Measurements from ENCODE around the gene PIK3C2G. TPM values are rescaled to one million over a fixed set of nuclear protein-coding genes. Genes with fewer than 3 reads are reported as not detected.

PIK3C2G gene
- polyA plus RNA-seq, 1 of the 3 experiments (the other 2 are of a cell fraction): 0.02 TPM

GRCh38 chr12:18632848-18633247 lies 371.5 kb downstream of the PIK3C2G start:
- no peaks in the 10 kb centered on the region for H3K9me2 ChIP-seq
- no peaks in the 10 kb centered on the region for H3K27me3 ChIP-seq (ENCODE audit: insufficient read depth)
- 15% methylated on average over 2 of the region's 2 CpGs for WGBS (ENCODE audit: low lambda C conversion rate)
- H3K36me3 ChIP-seq (replicated peaks in 1 of 2; ENCODE audit: control insufficient read depth in 1 of 2, insufficient read depth in 2 of 2, low read length in 1 of 2): no peaks in the 10 kb centered on the region
- POLR2A ChIA-PET: no interaction called here
- no peak for DNase-seq
- no peaks in the 10 kb centered on the region for H4K20me1 ChIP-seq (ENCODE audit: insufficient read depth)
- no peak overlapping the region for H3K27ac ChIP-seq (ENCODE audit: low read depth in 2 of 2, low read length in 1 of 2)
- H2AFZ ChIP-seq (ENCODE audit: low read depth): no peak overlapping the region
- H3K4me3 ChIP-seq (ENCODE audit: low read depth in 2 of 2, low read length in 1 of 2): no peak overlapping the region
- TF ChIP-seq CHD2 (IDR thresholded peaks at IDR 0.05; ENCODE audit: low read length, partially characterized antibody): no peak
- no peak for TF ChIP-seq GABPA (IDR thresholded peaks at IDR 0.05; ENCODE audit: low read depth)
- TF ChIP-seq ELF1 (IDR thresholded peaks at IDR 0.05): no peak
- TF ChIP-seq GATA2 (CRISPR knock-in tag; IDR thresholded peaks at IDR 0.05): no peak
- TF ChIP-seq, protein P1, sequence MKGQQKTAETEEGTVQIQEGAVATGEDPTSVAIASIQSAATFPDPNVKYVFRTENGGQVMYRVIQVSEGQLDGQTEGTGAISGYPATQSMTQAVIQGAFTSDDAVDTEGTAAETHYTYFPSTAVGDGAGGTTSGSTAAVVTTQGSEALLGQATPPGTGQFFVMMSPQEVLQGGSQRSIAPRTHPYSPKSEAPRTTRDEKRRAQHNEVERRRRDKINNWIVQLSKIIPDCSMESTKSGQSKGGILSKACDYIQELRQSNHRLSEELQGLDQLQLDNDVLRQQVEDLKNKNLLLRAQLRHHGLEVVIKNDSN (IDR thresholded peaks at IDR 0.05; ENCODE audit: borderline replicate concordance, low read depth): no peak
- no peak for TF ChIP-seq EP300 (IDR thresholded peaks at IDR 0.05; ENCODE audit: borderline replicate concordance in 1 of 2, low read depth in 1 of 2, low read length in 1 of 2)
- TF ChIP-seq FOXM1 (IDR thresholded peaks at IDR 0.05; ENCODE audit: low read depth): no peak
- TF ChIP-seq, protein P2, sequence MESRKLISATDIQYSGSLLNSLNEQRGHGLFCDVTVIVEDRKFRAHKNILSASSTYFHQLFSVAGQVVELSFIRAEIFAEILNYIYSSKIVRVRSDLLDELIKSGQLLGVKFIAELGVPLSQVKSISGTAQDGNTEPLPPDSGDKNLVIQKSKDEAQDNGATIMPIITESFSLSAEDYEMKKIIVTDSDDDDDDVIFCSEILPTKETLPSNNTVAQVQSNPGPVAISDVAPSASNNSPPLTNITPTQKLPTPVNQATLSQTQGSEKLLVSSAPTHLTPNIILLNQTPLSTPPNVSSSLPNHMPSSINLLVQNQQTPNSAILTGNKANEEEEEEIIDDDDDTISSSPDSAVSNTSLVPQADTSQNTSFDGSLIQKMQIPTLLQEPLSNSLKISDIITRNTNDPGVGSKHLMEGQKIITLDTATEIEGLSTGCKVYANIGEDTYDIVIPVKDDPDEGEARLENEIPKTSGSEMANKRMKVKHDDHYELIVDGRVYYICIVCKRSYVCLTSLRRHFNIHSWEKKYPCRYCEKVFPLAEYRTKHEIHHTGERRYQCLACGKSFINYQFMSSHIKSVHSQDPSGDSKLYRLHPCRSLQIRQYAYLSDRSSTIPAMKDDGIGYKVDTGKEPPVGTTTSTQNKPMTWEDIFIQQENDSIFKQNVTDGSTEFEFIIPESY (IDR thresholded peaks at IDR 0.05; ENCODE audit: borderline replicate concordance, low read depth): no peak
- TF ChIP-seq, protein P3, sequence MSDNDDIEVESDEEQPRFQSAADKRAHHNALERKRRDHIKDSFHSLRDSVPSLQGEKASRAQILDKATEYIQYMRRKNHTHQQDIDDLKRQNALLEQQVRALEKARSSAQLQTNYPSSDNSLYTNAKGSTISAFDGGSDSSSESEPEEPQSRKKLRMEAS (IDR thresholded peaks at IDR 0.05; ENCODE audit: low read depth): no peak
- no peak for TF ChIP-seq RXRA (IDR thresholded peaks at IDR 0.05; ENCODE audit: borderline replicate concordance, low read depth)
- TF ChIP-seq RFX5 (IDR thresholded peaks at IDR 0.05; ENCODE audit: low read length): no peak
- TF ChIP-seq TEAD4 (IDR thresholded peaks at IDR 0.05; ENCODE audit: borderline replicate concordance, insufficient read depth): no peak
- no peak for TF ChIP-seq POLR2AphosphoS5 (IDR thresholded peaks at IDR 0.05; ENCODE audit: low read depth, low read length)
- no peak for TF ChIP-seq PBX3 (IDR thresholded peaks at IDR 0.05)
- TF ChIP-seq NFIC (IDR thresholded peaks at IDR 0.05; ENCODE audit: borderline replicate concordance): no peak
- TF ChIP-seq, protein P4, sequence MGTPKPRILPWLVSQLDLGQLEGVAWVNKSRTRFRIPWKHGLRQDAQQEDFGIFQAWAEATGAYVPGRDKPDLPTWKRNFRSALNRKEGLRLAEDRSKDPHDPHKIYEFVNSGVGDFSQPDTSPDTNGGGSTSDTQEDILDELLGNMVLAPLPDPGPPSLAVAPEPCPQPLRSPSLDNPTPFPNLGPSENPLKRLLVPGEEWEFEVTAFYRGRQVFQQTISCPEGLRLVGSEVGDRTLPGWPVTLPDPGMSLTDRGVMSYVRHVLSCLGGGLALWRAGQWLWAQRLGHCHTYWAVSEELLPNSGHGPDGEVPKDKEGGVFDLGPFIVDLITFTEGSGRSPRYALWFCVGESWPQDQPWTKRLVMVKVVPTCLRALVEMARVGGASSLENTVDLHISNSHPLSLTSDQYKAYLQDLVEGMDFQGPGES (IDR thresholded peaks at IDR 0.05; ENCODE audit: low read depth, low read length): no peak
- no peak for TF ChIP-seq JUND (IDR thresholded peaks at IDR 0.05)
- H3K4me2 ChIP-seq: no peak overlapping the region
- H3K9ac ChIP-seq: no peak overlapping the region
- CTCF ChIA-PET: no interaction called here
- no peaks in the 10 kb centered on the region for H3K79me2 ChIP-seq (ENCODE audit: insufficient read depth)
- H3K4me1 ChIP-seq (ENCODE audit: control insufficient read depth in 1 of 2, insufficient read depth in 2 of 2, low read depth in 1 of 2, low read length in 1 of 2): no peaks in the 10 kb centered on the region
- H3K9me3 ChIP-seq: no peaks in the 10 kb centered on the region
- no peaks in the 10 kb centered on the region for H3F3A ChIP-seq (replicated peaks; ENCODE audit: insufficient read depth)

Measured in SK-N-SH (cell line).